NCI-H345 treated with DMSO at 0.1 percent for 48 hours (cell line): ENCODE results near the gene PEDS1.
"Not testable (repeated sequence)": the region's sequence is repeated elsewhere in the genome, so short reads cannot be mapped to it uniquely, and the experiment has no call there.

Source experiments
- DNase-seq: peaks from one replicate; lab custom pipeline; 2025; ENCODE audit not compliant: unreplicated experiment; lab: John Stamatoyannopoulos, UW

Gene PEDS1

GRCh38 chr20:50190251-50191064, 36.9 kb upstream of the PEDS1 start, which contains the start of gene CEBPB:
CEBPB (plus strand) TSS chr20:50190830; CDS start chr20:50191034, 204 bp downstream.
- peak; percentile 88 for DNase-seq

DNA sequence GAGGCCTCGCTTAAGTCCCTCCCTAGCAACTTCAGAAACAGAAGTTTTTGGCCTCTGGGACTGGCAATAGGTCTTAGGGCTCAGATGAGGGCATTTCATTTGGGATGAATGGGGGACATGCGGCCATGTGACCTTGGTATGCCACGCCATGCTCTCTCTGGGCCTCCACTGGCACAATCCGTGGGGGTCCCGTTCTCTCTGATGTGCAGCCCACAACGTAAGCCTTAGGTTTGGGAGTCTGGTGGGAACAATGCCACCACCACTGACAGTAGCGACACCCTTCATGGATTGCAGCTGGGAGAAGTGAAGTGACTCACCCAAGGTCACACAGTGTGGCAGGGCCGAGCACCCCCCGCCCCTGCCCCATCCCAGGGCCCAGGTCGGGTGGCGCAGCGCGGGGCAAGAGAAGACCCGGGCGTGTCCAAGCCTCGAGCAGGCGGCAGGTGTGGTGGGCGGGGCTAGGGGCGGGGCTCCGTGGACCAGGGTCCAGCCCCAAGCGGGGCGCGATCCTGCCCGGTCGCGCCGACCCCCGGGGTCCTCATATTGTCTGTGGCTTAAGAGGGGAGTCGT, 36.2 kb upstream of the PEDS1 start:
- DNase-seq = no peak

DNA sequence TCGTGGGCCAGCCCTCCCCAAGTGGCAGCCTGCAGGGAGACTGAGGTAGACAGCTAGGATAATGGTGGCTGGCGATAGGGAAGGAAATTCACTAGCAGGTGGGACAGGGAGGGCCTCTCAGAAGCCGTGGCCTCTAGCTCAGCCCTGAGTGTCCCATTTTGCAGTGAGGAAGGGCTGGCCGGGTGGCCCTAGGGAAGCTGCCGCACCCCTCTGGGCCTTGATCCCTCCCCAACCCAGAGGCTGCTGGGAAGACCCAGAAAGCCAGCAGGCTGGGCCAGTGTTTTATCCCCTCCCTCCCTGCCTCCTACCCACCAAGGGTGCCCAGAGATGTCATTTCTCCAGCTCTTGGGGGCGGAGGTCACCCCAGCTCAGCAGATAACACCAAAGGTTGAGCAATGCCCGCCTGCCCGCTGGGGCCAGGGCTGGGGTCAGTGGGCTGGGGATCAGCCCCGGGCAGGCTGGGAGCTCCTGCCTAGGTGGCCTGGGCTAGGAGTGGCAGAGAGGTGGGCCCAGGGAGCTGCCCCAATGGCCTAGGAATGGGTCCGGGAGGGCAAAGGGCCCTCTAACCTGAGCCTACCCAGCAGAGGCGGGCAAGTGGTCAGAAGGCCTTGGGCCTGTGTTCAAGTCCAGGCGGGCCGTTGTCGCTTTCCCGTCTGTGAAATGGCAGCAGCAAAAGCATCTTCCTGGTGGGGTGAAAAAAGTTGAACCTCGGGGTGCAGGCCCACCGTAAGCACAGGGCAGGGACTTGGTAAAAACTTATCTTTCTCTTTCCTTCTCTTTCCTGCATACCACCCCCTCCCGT, 35.6 kb upstream of the PEDS1 start:
- DNase-seq = no peak

GRCh38 chr20:50188287-50188688, 34.8 kb upstream of the PEDS1 start:
- no peak for DNase-seq

DNA sequence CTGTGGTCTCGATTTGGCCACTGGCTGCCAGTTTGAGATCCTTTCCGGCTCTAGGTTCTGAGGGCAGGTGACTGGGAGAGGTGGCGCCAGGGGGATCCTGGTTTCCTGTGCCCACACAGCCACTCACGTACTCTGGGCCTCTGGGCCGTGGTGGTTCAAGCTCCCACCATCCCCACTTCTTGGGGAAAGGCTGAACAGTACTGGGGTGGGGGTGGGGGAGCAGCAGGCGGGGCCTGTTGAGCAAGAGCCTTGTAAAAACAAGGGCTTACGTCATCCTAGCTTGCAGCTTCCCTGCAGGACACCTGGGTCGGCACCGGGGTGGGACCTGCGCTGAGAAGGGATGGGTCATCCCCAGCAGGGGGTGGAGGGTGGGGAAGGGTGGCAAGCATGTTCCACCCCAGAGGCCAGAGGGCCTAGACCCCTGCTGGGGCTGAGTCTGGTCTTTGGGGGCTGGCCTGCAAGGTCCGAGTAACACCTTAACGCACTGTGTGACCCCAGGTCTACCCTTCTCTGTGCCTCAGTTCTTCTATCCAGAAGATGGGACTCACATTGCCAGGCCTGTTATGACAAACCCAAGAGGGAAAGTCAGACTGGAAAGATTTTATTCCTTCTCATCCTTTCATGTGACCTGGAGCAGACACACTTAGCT, 34.0 kb upstream of the PEDS1 start:
- DNase-seq = no peak

DNA sequence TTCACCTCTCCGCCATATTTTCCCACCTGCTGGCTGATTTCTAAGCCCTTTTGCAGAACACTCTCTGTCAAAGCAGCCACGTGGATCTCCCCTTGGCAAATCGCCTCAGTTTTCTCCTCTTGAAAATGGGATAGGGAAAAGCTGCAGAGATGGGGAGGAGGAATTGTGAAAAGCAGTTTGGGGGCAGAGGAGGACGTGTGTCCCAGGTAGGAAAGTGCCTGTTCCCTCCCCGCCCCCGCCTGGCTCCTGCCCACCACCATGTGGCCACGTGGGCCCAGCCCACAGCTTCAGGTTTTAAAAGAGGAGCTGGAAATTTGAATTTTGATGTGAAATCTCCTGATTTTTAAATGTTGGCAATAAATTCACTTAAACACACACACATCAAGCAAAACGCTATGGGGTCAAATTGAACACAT, 33.5 kb upstream of the PEDS1 start:
- DNase-seq = no peak

GRCh38 chr20:50186151-50186885, 32.8 kb upstream of the PEDS1 start:
- peak; percentile 78 for DNase-seq

DNA sequence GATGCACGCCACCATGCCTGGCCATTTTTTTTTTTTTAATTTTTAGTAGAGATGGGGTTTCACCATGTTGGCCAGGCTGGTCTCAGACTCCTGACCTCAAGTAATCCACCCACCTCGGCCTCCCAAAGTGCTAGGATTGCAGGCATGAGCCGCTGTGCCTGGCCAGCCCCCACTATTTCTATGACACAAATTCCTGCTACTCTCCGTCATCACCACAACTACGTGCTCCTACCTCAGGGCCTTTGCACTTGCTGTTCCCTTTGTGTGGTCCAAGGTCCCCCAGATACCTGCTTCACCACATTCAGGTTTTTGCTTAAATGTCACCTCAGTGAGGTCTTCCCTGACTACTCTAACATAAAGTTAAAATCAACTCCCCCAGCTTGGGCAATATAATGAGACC, 31.9 kb upstream of the PEDS1 start:
- DNase-seq = no peak

DNA sequence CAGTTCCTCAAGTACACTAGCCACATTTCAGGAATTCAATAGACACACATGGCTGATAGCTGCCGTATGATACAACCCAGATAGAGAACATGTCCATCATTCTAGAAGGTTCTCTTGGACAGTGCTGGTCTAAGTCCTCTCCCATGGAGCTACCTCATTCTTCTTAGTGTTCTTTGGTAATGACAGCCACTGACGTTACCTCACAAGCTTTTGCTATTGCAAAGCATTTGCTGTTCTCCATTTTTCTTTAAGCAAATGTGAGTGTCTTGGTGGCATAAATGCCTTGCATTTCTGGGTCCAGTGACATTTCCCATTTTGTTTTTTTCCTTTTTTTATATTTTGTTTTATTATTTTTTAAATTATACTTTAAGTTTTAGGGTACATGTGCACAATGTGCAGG, 28.8 kb upstream of the PEDS1 start:
- no peak for DNase-seq

GRCh38 chr20:50181344-50181743, 27.8 kb upstream of the PEDS1 start:
- DNase-seq = no peak

- DNase-seq = not testable (repeated sequence)
Observed at GRCh38 chr20:50178672-50179071, 25.1 kb upstream of the PEDS1 start.

DNA sequence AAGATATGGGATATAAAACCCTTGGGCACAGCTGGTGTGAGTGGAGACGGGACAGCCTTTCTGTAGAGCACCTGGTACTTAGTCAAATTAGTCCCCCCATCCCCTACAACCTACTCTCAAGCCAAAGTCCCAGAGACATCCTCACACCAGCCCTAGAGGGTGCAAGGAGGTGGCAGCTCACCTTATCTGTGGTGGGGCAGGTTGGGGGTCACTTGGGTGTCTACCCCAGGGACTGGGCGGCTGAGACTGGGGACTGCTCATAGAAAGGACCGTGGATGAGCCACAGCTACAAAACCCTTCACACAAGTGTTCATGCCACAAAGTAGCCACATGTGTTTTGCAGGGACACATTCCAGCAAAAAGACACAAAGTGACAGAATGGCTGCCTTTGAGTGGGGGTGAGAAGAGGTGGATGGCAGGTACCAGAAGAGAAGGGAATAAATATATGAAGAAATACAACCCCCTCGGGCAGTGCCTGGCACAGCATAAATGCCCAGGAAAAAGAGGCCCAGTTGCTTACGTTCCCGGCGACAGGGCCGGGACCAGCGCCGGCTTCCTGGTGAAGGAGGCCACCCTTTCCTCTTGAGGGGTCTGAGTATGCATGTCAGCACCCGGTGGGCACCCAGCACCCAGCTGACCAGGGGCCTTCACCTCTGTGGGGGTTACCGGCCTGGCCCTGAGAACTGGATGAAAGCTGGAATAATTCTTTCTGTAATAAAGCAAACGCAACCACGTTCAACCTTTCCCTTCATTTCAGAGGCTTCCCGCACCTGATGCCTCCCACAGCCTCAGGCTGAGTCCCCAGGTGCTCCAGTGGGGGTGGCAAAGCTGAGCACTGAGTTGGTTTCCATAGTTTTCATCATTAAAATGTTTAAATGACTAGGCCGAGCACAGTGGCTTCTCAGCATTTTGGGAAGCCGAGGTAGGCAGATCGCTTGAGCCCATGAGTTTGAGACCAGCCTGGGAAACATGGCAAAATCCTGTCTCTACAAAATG, 22.7 kb upstream of the PEDS1 start:
- DNase-seq = no peak

- DNase-seq = no peak
Observed at GRCh38 chr20:50174456-50174855, 20.9 kb upstream of the PEDS1 start.

DNA sequence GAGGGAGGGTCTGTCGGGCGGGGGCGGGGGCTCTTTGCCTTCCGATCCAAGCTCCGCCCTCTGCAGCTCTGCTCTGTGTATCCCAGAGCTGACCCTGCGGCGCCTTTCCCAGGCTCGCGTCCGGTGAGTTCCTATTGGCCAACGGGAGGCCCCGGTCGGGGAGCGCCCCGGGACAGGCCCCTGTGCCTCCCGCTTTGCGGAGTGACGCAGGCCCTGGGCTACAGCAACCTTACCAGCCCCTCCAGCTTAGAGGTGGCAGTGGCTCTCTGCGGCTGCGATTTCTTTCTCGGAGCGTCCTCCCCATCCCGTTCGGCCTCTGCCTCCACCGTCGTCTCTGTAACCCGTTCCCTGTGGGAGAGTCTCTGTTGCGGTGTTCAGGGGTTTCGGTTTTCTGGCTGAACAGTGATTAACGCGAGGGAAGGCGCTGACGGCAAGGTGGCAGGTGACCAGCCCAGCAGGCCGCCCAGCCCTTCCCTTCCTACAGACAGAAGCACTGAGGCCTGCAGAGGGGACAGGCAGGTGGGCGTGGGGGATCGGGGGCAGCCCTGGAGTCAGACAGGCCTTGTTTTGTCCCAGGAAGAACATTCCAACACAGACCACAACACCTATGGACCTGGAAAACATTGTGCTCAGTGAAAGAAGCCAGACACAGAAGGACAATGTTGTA, 19.0 kb upstream of the PEDS1 start:
- DNase-seq = no peak

GRCh38 chr20:50170549-50171220, 17.2 kb upstream of the PEDS1 start:
- no peak for DNase-seq

- DNase-seq = peak; percentile 40
Observed at GRCh38 chr20:50169329-50169823, 15.9 kb upstream of the PEDS1 start.

GRCh38 chr20:50165684-50166554, 12.4 kb upstream of the PEDS1 start:
- peak; percentile 100 for DNase-seq
